ENCODE measurements around the gene CREB5. TPM values are rescaled to one million over a fixed set of nuclear protein-coding genes. Genes with fewer than 3 reads are reported as not detected.

Gene CREB5
- total and polyA plus RNA-seq, 9 donors = 0.71 to 15.0 (median 2.7) TPM

DNA sequence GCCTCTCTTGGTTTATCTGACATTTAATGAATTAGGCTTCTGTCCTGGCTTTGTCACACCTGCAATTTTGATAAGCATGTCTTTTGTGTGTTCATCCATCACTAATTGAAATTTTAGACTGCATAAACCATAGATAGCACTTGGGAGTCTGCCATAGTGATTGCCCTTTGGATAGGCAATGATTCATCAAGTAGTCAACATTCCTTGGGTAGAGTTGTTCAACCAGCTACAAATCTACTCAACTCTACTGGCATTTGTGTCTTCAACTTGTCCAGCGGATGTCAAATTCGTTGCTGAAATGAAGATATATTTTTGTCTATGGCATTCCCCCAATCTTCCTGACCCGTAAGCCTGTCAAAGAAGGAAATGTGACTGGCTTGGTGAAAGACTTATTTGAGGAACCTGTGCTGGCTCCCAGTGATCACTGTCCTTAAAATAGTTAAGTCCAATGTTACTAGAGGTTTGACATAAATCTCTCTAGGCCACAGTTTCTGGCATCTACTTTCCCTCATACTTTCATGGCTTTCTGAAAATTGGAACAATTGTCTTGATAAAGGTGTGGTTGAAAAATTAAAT lies 33.7 kb upstream of the CREB5 start:
- no peaks in the 10 kb centered on the region for H3K27me3 ChIP-seq
- no peak for DNase-seq
- TF ChIP-seq EP300 (IDR thresholded peaks at IDR 0.05) (no peak), POLR2A (IDR thresholded peaks at IDR 0.05) (no peak)
- TF ChIP-seq, protein P1, sequence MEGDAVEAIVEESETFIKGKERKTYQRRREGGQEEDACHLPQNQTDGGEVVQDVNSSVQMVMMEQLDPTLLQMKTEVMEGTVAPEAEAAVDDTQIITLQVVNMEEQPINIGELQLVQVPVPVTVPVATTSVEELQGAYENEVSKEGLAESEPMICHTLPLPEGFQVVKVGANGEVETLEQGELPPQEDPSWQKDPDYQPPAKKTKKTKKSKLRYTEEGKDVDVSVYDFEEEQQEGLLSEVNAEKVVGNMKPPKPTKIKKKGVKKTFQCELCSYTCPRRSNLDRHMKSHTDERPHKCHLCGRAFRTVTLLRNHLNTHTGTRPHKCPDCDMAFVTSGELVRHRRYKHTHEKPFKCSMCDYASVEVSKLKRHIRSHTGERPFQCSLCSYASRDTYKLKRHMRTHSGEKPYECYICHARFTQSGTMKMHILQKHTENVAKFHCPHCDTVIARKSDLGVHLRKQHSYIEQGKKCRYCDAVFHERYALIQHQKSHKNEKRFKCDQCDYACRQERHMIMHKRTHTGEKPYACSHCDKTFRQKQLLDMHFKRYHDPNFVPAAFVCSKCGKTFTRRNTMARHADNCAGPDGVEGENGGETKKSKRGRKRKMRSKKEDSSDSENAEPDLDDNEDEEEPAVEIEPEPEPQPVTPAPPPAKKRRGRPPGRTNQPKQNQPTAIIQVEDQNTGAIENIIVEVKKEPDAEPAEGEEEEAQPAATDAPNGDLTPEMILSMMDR (IDR thresholded peaks at IDR 0.05) = no peak
- intact Hi-C loops (cut with DNase I) = no loop called here
- WGBS, 3 donors = 66 to 77% (median 71%) methylated on average over 3 of the region's 3 CpGs
- H3K4me1 ChIP-seq (ENCODE audit: insufficient read depth) = peaks cover 2% of the 10 kb centered on the region
- no peak overlapping the region for H3K27ac ChIP-seq
- no peak overlapping the region for H3K4me3 ChIP-seq
- H3K36me3 ChIP-seq = no peaks in the 10 kb centered on the region
- no peaks in the 10 kb centered on the region for H3K9me3 ChIP-seq

DNA sequence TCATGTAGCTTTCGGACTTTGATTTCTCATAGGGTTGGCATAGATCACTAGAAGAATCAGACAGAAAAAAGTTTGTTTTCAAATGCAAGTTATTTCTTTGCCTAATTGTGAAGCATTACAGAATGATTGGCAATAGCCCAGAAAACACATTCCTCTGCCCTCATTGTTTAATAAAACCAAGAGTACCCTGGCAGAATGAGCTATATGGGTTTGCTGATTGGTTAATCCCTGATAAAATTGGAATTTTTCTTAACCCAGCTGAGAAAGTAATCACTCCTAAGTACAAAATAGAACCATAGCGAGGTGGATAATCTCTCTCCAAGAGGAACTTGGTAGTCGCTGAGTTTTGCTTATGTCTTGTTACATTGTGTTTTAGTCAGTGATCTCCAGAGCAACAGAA lies 30.9 kb upstream of the CREB5 start:
- 41 to 63% (median 48%) methylated on average over 3 of the region's 3 CpGs for WGBS, 3 donors
- H3K36me3 ChIP-seq = no peaks in the 10 kb centered on the region
- no peaks in the 10 kb centered on the region for H3K27me3 ChIP-seq
- no peak overlapping the region for H3K4me3 ChIP-seq
- intact Hi-C loops (cut with DNase I) = no loop called here
- TF ChIP-seq POLR2A (IDR thresholded peaks at IDR 0.05) (no peak), EP300 (IDR thresholded peaks at IDR 0.05) (no peak)
- no peak overlapping the region for H3K27ac ChIP-seq
- H3K9me3 ChIP-seq = no peaks in the 10 kb centered on the region
- no peak for DNase-seq
- peaks cover 2% of the 10 kb centered on the region for H3K4me1 ChIP-seq (ENCODE audit: insufficient read depth)

DNA sequence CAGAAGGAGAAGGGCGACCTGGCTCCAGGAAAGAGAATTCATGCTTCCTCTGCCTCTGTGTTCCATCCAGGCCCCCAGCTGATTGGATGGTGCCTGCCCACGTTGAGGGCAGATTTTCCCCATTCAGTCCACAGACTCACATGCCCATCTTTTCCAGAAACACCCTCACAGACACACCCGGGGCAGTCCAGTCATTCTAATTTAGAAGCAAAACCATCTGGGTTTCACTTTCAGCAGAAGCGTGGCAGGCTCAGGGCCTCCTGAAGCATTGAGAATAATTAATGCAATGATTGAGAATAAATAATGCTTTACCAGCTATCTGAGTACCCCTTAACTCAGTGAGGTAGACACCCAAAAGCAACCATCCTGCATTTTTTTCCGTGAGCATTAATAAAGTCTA lies 30.2 kb upstream of the CREB5 start:
- no peaks in the 10 kb centered on the region for H3K9me3 ChIP-seq
- no peak for DNase-seq
- no peak for TF ChIP-seq EP300 (IDR thresholded peaks at IDR 0.05)
- WGBS, 3 donors = 88 to 89% (median 88%) methylated on average over 5 of the region's 5 CpGs
- intact Hi-C loops (cut with DNase I) = no loop called here
- no peaks in the 10 kb centered on the region for H3K36me3 ChIP-seq
- H3K27ac ChIP-seq = no peak overlapping the region
- H3K4me3 ChIP-seq = no peak overlapping the region
- peaks cover 2% of the 10 kb centered on the region for H3K4me1 ChIP-seq (ENCODE audit: insufficient read depth)
- no peaks in the 10 kb centered on the region for H3K27me3 ChIP-seq

DNA sequence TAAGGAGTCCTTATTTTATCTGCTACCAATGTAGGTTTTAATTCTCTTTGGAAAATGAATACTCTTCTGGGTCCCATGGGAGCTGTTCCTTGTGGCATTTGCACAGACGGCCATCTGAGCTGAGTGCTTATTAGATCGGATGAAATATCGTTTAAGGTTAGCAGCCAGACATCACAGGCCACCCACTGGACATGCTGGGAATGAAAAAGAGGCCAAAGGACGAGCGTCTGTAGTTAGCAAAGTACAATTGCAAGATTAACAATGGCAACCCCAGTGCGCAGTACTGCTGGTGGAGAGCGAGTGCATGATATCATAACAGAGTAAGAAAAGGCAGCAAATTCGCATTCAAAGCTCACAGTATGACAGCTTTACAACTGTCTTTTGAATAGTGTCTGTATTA lies 28.3 kb upstream of the CREB5 start:
- Histone ChIP-seq H3K4me3 (no peak overlapping the region), H3K36me3 (no peaks in the 10 kb centered on the region), H3K9me3 (no peaks in the 10 kb centered on the region), H3K4me1 (ENCODE audit: insufficient read depth) (peaks cover 2% of the 10 kb centered on the region), H3K27ac (no peak overlapping the region), H3K27me3 (no peaks in the 10 kb centered on the region)
- 80 to 84% (median 83%) methylated on average over 8 of the region's 8 CpGs for WGBS, 3 donors
- TF ChIP-seq EP300 (IDR thresholded peaks at IDR 0.05) (no peak), POLR2A (IDR thresholded peaks at IDR 0.05) (no peak)
- TF ChIP-seq, protein P1 (IDR thresholded peaks at IDR 0.05) = no peak
- intact Hi-C loops (cut with DNase I) = no loop called here
- DNase-seq = no peak

DNA sequence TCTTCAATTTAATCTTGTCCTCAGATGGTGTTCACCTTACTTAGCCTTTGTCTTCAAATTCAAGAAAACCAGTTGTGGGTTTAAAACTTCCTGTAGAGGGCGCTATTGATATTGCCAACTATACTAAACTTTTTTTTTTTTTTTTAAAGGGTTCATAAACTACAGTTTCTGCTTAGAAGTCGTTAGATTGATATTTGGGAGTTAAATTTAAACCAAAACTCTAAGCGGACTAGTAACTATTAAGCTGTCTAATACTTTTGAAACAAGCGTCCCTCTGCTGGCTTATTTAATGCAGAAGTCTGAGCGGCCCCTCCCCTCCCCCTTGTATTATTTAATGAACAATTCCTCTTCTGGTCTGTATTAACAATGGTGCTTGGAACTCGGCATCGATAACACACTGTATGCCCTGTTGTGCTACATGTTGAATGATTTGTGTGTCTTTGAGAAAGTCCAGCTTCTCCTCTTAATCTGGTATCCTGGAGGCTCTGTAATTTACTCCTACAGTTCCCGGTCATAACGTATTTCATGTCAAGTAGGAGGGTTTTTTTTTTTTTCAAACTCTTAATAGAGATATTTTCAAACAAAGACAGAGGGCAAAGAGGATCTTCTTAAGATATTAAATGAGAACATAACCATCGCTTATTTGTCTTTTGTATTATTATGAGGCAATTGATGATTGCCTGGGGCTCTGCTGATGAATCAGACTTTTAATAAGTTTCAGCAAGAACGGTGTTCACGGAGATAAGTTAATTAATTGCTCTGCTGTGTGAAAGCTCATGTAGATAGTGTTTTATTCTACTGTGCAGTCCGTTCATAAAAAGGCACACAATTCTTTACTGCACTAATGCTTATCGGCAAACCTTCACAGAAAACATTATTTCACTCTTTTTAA lies 22.6 kb upstream of the CREB5 start:
- H3K27me3 ChIP-seq = no peaks in the 10 kb centered on the region
- 2 to 4% (median 3%) methylated on average over 14 of the region's 14 CpGs for WGBS, 3 donors
- TF ChIP-seq EP300 (IDR thresholded peaks at IDR 0.05) (no peak), POLR2A (IDR thresholded peaks at IDR 0.05) (no peak)
- TF ChIP-seq, protein P1 (IDR thresholded peaks at IDR 0.05) = peak in 2 of 3 donors; percentile 44 to 47
- DNase-seq = no peak
- H3K9me3 ChIP-seq = no peaks in the 10 kb centered on the region
- no peaks in the 10 kb centered on the region for H3K4me1 ChIP-seq (ENCODE audit: insufficient read depth)
- no peak overlapping the region for H3K27ac ChIP-seq
- H3K4me3 ChIP-seq = peak overlapping the region; percentile 2
- intact Hi-C loops (cut with DNase I) = loop anchor here (5.0 kb wide), 2 partner anchors 463 to 473 kb away; no protein-coding TSS in a partner anchor
- no peaks in the 10 kb centered on the region for H3K36me3 ChIP-seq

Measured in ovary (tissue), 9 donors.